A549 (cell line): Measurements from ENCODE around the gene SLC2A2. TPM values are rescaled to one million over a fixed set of nuclear protein-coding genes. Genes with fewer than 3 reads are reported as not detected.

Experiments
- ATAC-seq, 2 experiments: fragments of 200-7000 bp in 1 of 2; fragments of >200 bp in 1 of 2; cut with Nextera tagmentation in 1 of 2; cut with Tn5 transposase in 1 of 2; 3 replicates each; pipeline versions ENCODE4 v1.8.0 to v1.9.1; 2018 to 2020; ENCODE audit warnings: mild to moderate bottlenecking in 1 of 2, moderate library complexity in 1 of 2
- CTCF ChIA-PET: fragments of 300-600 bp; sonication (Branson Sonifier 250); formaldehyde crosslinking; extraction: SDS; loops from one replicate; lab custom pipeline; 2021; ENCODE audit warnings: antibody characterized with exemption, inconsistent platforms; lab: Yijun Ruan, JAX
- POLR2A ChIA-PET: fragments of 350-600 bp; formaldehyde crosslinking; extraction: SDS; loops from one replicate; lab custom pipeline; 2021; ENCODE audit warnings: antibody characterized with exemption, inconsistent platforms; lab: Yijun Ruan, JAX
- DNase-seq, 2 experiments: peaks; one replicate each; pipeline versions ENCODE4 v3.0.0 to v3.0.0-alpha.2; 2011 to 2016; ENCODE audit warnings: low read depth in 1 of 2, low spot score in 1 of 2
- FAIRE-seq: peaks from 2 replicates; lab custom pipeline; 2011; peaks lifted over from hg19 to GRCh38; lab: Jason Lieb, UNC
- H3K27ac ChIP-seq, 2 experiments: fragments of >200 bp; sonication (Bioruptor Twin); formaldehyde crosslinking; 3 replicates each; pipeline ENCODE4 v1.5.1; 2016 to 2017
- H3K4me1 ChIP-seq: fragments of >200 bp; sonication (Bioruptor Twin); formaldehyde crosslinking; 3 replicates; pipeline ENCODE4 v1.6.1; 2016
- H3K4me2 ChIP-seq: fragments of >200 bp; sonication (Bioruptor Twin); formaldehyde crosslinking; 3 replicates; pipeline ENCODE4 v1.6.1; 2016
- H3K4me3 ChIP-seq: fragments of >200 bp; sonication (Bioruptor Twin); formaldehyde crosslinking; 3 replicates; pipeline ENCODE4 v1.5.1; 2016
- H3K9me3 ChIP-seq: fragments of >200 bp; sonication (Bioruptor Twin); formaldehyde crosslinking; 3 replicates; pipeline ENCODE4 v1.6.1; 2016
- BHLHE40 ChIP-seq: IDR thresholded peaks from 2 replicates; pipeline ENCODE4 v1.6.1; 2012; ENCODE audit warnings: low read depth, low read length, inconsistent platforms
- CBX2 ChIP-seq: fragments of 200-600 bp; sonication (generic); IDR thresholded peaks from 2 replicates; pipeline ENCODE4 v1.6.1; 2016; ENCODE audit warnings: low read depth, mild to moderate bottlenecking, borderline replicate concordance
- CBX8 ChIP-seq: fragments of 200-600 bp; sonication (generic); IDR thresholded peaks from 2 replicates; pipeline ENCODE4 v1.6.1; 2016
- CEBPB ChIP-seq, 2 experiments: fragments of >200 bp in 1 of 2; sonication (Bioruptor Twin) in 1 of 2; formaldehyde crosslinking in 1 of 2; IDR thresholded peaks; 2 replicates each; pipeline ENCODE4 v1.6.1; 2012 to 2016
- CHD4 ChIP-seq: fragments of 200-600 bp; sonication (generic); IDR thresholded peaks from 2 replicates; pipeline ENCODE4 v1.6.1; 2016; ENCODE audit warnings: antibody characterized with exemption, mild to moderate bottlenecking, borderline replicate concordance
- EP300 ChIP-seq, 2 experiments: fragments of >200 bp; sonication (Bioruptor Twin); formaldehyde crosslinking; IDR thresholded peaks; 2 replicates in 1 of 2; 3 replicates in 1 of 2; pipeline ENCODE4 v1.6.1; 2016 to 2017
- ESRRA ChIP-seq: fragments of 150-350 bp; IDR thresholded peaks from 2 replicates; pipeline ENCODE4 v1.6.1; 2014; ENCODE audit warnings: mild to moderate bottlenecking, low read length, borderline replicate concordance
- FOXS1 ChIP-seq: fragments of 250-450 bp; sonication (Bioruptor Pico); IDR thresholded peaks from 2 replicates; pipeline ENCODE4 v1.5.0; 2020; ENCODE audit warnings: mild to moderate bottlenecking, moderate library complexity
- HES2 ChIP-seq: fragments of >200 bp; sonication (Bioruptor Twin); formaldehyde crosslinking; IDR thresholded peaks from 2 replicates; pipeline ENCODE4 v1.6.1; 2016
- HEYL ChIP-seq: fragments of 250-450 bp; sonication (Bioruptor Pico); IDR thresholded peaks from 2 replicates; pipeline ENCODE4 v1.8.0; 2021; ENCODE audit warnings: mild to moderate bottlenecking, moderate library complexity
- HMGXB4 ChIP-seq: fragments of 250-450 bp; sonication (Bioruptor Pico); IDR thresholded peaks from 2 replicates; pipeline ENCODE4 v1.5.0; 2021; ENCODE audit warnings: mild to moderate bottlenecking, moderate library complexity, borderline replicate concordance
- KDM5A ChIP-seq: fragments of 200-600 bp; sonication (generic); IDR thresholded peaks from 2 replicates; pipeline ENCODE4 v1.6.1; 2016; ENCODE audit warnings: antibody characterized with exemption, mild to moderate bottlenecking
- MAX ChIP-seq: IDR thresholded peaks from 2 replicates; pipeline ENCODE4 v1.6.1; 2012
- MYC ChIP-seq: IDR thresholded peaks from 2 replicates; pipeline ENCODE4 v1.6.1; 2012; ENCODE audit warnings: mild to moderate bottlenecking, inconsistent platforms, low read length, improper control_type of control experiment, borderline replicate concordance
- NFE2L2 ChIP-seq: fragments of 150-350 bp; conservative IDR thresholded peaks from 2 replicates; pipeline ENCODE4 v1.6.1; 2014; ENCODE audit warnings: low read length
- PHF8 ChIP-seq: fragments of 200-600 bp; sonication (generic); IDR thresholded peaks from 2 replicates; pipeline ENCODE4 v1.6.1; 2016; ENCODE audit warnings: low read depth, mild to moderate bottlenecking, antibody characterized with exemption, moderate library complexity, borderline replicate concordance
- POLR2A ChIP-seq: IDR thresholded peaks from 2 replicates; pipeline ENCODE4 v1.6.1; 2012; ENCODE audit warnings: mild to moderate bottlenecking, low read length
- POLR2AphosphoS2 ChIP-seq: conservative IDR thresholded peaks from 2 replicates; pipeline ENCODE4 v1.6.1; 2012; ENCODE audit warnings: low read length, improper control_type of control experiment, inconsistent platforms
- RAD21 ChIP-seq, 2 experiments: fragments of >200 bp in 1 of 2; sonication (Bioruptor Twin) in 1 of 2; formaldehyde crosslinking in 1 of 2; IDR thresholded peaks in 1 of 2; conservative IDR thresholded peaks in 1 of 2; 2 replicates in 1 of 2; 3 replicates in 1 of 2; pipeline ENCODE4 v1.6.1; 2012 to 2018; ENCODE audit warnings: inconsistent platforms in 1 of 2
- RARB ChIP-seq: fragments of 250-450 bp; sonication (Bioruptor Pico); IDR thresholded peaks from 2 replicates; pipeline ENCODE4 v1.8.0; 2021; ENCODE audit warnings: mild to moderate bottlenecking, moderate library complexity
- RFX5 ChIP-seq: fragments of 450-650 bp; IDR thresholded peaks from 2 replicates; pipeline ENCODE4 v1.7.1; 2014; ENCODE audit warnings: antibody characterized with exemption, mild to moderate bottlenecking, moderate library complexity
- ZFP36 ChIP-seq: fragments of 450-650 bp; IDR thresholded peaks from 2 replicates; pipeline ENCODE4 v1.6.1; 2014; ENCODE audit warnings: borderline replicate concordance; ENCODE audit not compliant: partially characterized antibody
- WGBS: methylation state at CpG from one replicate; pipeline ENCODE4 v1.1.6; 2017; ENCODE audit errors: missing lambda C conversion rate; 5-methylcytosine and 5-hydroxymethylcytosine counted together
- polyA plus RNA-seq, 4 experiments: library from polyadenylated mRNA; depleted of rRNA in 3 of 4; stranded (reverse); fragments of >200 nt; fragmentation: RNase III in 1 of 4; extraction: RNeasy Plus Mini Kit Qiagen cat#74134 plus additional on column Dnase treatment in 1 of 4; gene quantifications; 2 replicates in 3 of 4; 3 replicates in 1 of 4; pipeline ENCODE4 v1.2.3, GENCODE V29; 2011 to 2017
- TF ChIP-seq, protein P1 (sequence below): fragments of 200-600 bp; sonication (generic); IDR thresholded peaks from 2 replicates; pipeline ENCODE4 v1.6.1; 2016; ENCODE audit warnings: antibody characterized with exemption, mild to moderate bottlenecking, moderate library complexity
- TF ChIP-seq, protein P2 (sequence below): fragments of 450-650 bp; IDR thresholded peaks from 2 replicates; pipeline ENCODE4 v1.6.1; 2014; ENCODE audit warnings: antibody characterized with exemption
- TF ChIP-seq, protein P3 (sequence below): fragments of >200 bp; sonication (Bioruptor Twin); formaldehyde crosslinking; IDR thresholded peaks from 3 replicates; pipeline ENCODE4 v1.6.1; 2016

The SLC2A2 gene
- polyA plus RNA-seq, 2 of the 4 experiments (the other 2 are of a cell fraction): not detected

DNA sequence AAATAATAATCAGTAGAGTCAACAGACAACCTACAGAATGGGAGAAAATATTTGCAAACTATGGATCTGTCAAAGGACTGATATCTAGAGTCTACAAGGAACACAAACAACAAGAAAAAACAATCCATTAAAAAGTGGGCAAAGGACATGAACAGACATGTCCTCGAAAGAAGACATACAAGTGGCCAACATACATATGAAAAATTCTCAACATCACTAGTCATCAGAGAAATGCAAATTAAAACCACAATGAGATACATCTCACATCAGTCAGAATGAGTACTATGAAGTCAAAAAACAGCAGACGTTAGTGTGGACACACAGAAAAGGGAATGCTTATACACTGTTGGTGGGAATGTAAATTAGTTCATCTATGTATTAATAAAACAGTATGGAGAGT, 33.7 kb downstream of the SLC2A2 start:
- no peak for DNase-seq
- no peak overlapping the region for H3K4me3 ChIP-seq
- CTCF ChIA-PET: no interaction called here
- no peak overlapping the region for H3K27ac ChIP-seq
- no peak overlapping the region for H3K4me2 ChIP-seq
- ATAC-seq: no peak
- POLR2A ChIA-PET: no interaction called here
- 63% methylated on average over 2 of the region's 2 CpGs for WGBS
- no peak for FAIRE-seq
- H3K9me3 ChIP-seq: no peaks in the 10 kb centered on the region
- peaks cover 3% of the 10 kb centered on the region for H3K4me1 ChIP-seq
- no peak for TF ChIP-seq ZFP36
- no peak for TF ChIP-seq POLR2AphosphoS2
- no peak for TF ChIP-seq HMGXB4 (CRISPR knock-in tag)
- no peak for TF ChIP-seq NFE2L2
- TF ChIP-seq RARB (CRISPR knock-in tag): no peak
- TF ChIP-seq, protein P1, sequence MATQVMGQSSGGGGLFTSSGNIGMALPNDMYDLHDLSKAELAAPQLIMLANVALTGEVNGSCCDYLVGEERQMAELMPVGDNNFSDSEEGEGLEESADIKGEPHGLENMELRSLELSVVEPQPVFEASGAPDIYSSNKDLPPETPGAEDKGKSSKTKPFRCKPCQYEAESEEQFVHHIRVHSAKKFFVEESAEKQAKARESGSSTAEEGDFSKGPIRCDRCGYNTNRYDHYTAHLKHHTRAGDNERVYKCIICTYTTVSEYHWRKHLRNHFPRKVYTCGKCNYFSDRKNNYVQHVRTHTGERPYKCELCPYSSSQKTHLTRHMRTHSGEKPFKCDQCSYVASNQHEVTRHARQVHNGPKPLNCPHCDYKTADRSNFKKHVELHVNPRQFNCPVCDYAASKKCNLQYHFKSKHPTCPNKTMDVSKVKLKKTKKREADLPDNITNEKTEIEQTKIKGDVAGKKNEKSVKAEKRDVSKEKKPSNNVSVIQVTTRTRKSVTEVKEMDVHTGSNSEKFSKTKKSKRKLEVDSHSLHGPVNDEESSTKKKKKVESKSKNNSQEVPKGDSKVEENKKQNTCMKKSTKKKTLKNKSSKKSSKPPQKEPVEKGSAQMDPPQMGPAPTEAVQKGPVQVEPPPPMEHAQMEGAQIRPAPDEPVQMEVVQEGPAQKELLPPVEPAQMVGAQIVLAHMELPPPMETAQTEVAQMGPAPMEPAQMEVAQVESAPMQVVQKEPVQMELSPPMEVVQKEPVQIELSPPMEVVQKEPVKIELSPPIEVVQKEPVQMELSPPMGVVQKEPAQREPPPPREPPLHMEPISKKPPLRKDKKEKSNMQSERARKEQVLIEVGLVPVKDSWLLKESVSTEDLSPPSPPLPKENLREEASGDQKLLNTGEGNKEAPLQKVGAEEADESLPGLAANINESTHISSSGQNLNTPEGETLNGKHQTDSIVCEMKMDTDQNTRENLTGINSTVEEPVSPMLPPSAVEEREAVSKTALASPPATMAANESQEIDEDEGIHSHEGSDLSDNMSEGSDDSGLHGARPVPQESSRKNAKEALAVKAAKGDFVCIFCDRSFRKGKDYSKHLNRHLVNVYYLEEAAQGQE: no peak
- TF ChIP-seq EP300 (IDR thresholded peaks at IDR 0.05): no peak
- no peak for TF ChIP-seq PHF8
- no peak for TF ChIP-seq CEBPB (IDR thresholded peaks at IDR 0.05)
- no peak for TF ChIP-seq CBX8
- no peak for TF ChIP-seq HES2
- TF ChIP-seq MAX: no peak
- TF ChIP-seq, protein P2, sequence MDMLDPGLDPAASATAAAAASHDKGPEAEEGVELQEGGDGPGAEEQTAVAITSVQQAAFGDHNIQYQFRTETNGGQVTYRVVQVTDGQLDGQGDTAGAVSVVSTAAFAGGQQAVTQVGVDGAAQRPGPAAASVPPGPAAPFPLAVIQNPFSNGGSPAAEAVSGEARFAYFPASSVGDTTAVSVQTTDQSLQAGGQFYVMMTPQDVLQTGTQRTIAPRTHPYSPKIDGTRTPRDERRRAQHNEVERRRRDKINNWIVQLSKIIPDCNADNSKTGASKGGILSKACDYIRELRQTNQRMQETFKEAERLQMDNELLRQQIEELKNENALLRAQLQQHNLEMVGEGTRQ: no peak
- TF ChIP-seq, protein P3, sequence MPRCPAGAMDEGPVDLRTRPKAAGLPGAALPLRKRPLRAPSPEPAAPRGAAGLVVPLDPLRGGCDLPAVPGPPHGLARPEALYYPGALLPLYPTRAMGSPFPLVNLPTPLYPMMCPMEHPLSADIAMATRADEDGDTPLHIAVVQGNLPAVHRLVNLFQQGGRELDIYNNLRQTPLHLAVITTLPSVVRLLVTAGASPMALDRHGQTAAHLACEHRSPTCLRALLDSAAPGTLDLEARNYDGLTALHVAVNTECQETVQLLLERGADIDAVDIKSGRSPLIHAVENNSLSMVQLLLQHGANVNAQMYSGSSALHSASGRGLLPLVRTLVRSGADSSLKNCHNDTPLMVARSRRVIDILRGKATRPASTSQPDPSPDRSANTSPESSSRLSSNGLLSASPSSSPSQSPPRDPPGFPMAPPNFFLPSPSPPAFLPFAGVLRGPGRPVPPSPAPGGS: no peak
- no peak for TF ChIP-seq CBX2

DNA sequence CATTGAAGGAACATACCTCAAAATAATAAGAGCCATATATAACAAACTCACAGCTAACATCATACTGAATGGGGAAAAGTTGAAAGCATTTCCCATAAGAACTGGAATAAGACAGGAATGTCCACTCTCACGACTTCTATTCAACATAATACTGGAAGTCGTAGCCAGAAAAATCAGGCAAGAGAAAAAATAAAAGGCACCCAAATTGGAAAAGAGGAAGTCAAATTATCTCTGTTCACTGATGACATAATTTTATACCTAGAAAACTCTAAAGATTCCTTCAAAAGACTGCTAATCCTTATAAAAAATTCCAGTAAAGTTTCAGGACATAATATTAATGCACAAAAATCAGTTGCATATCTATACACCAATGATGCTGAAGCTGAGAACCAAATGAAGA, 34.9 kb downstream of the SLC2A2 start:
- 82% methylated on average over 2 of the region's 2 CpGs for WGBS

More for the DNA sequence above, 34.9 kb downstream of the SLC2A2 start:
- Histone ChIP-seq H3K4me2 (no peak overlapping the region), H3K4me1 (no peaks in the 10 kb centered on the region), H3K9me3 (no peaks in the 10 kb centered on the region), H3K27ac (no peak overlapping the region), H3K4me3 (no peak overlapping the region)
- TF ChIP-seq CBX8 (no peak), CHD4 (no peak), RFX5 (no peak), HMGXB4 (CRISPR knock-in tag) (no peak), KDM5A (no peak), MYC (no peak), HEYL (CRISPR knock-in tag) (no peak), RAD21 (conservative IDR thresholded peaks at IDR 0.05 in 1 of 2, IDR thresholded peaks at IDR 0.05 in 1 of 2) (no peak), MAX (no peak), FOXS1 (CRISPR knock-in tag) (no peak), BHLHE40 (no peak), POLR2A (no peak), ESRRA (no peak)
- ATAC-seq: no peak
- CTCF ChIA-PET: interaction anchor here (1.7 kb wide), 1 partner anchor 30 kb away, joined by 5 read pairs; no protein-coding TSS in a partner anchor
- no peak for DNase-seq
- POLR2A ChIA-PET: no interaction called here
- no peak for FAIRE-seq
